Peyer's patch (tissue), 4 donors: ENCODE measurements around the gene DOCK6.

Experiments
- POLR2A ChIP-seq, 2 donors: fragments of 450-650 bp; IDR thresholded peaks; one replicate each; pipeline ENCODE4 v1.5.1; 2017; ENCODE audit warnings: antibody characterized with exemption in 2 of 2, mild to moderate bottlenecking in 2 of 2, moderate library complexity in 2 of 2
- TF ChIP-seq, protein P1 (sequence below), 6 experiments: fragments of 450-650 bp in 4 of 6; fragments of 200-600 bp in 2 of 6; sonication (generic) in 1 of 6; IDR thresholded peaks; one replicate each; pipeline ENCODE4 v1.5.1; 2017 to 2019; ENCODE audit warnings: antibody characterized with exemption in 6 of 6, mild to moderate bottlenecking in 3 of 6, moderate library complexity in 1 of 6

- TF ChIP-seq, protein P1, sequence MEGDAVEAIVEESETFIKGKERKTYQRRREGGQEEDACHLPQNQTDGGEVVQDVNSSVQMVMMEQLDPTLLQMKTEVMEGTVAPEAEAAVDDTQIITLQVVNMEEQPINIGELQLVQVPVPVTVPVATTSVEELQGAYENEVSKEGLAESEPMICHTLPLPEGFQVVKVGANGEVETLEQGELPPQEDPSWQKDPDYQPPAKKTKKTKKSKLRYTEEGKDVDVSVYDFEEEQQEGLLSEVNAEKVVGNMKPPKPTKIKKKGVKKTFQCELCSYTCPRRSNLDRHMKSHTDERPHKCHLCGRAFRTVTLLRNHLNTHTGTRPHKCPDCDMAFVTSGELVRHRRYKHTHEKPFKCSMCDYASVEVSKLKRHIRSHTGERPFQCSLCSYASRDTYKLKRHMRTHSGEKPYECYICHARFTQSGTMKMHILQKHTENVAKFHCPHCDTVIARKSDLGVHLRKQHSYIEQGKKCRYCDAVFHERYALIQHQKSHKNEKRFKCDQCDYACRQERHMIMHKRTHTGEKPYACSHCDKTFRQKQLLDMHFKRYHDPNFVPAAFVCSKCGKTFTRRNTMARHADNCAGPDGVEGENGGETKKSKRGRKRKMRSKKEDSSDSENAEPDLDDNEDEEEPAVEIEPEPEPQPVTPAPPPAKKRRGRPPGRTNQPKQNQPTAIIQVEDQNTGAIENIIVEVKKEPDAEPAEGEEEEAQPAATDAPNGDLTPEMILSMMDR (IDR thresholded peaks at IDR 0.05), result no peak
- TF ChIP-seq POLR2A (IDR thresholded peaks at IDR 0.05), result no peak
Measured at GRCh38 chr19:11291991-11292390, 29.7 kb upstream of the DOCK6 start.
